Stimulated activated naive B cell treated with anti-CD40 and anti-IgM and Interleukin-4, amounts not matched to agents 10 μg/mL and 1 μg/mL and 100 μg/mL, for 72 hours (primary cell): ENCODE measurements around the gene LRP5.

ENCODE experiments used
- ATAC-seq, 2 donors: fragments of 150-1000 bp; cut with Tn5 transposase; replicated peaks; 2 replicates each; pipeline ENCODE4 v1.10.0; 2021; ENCODE audit warnings: moderate library complexity in 1 of 2
- DNase-seq: peaks from one replicate; pipeline ENCODE4 v3.0.0; 2021
- H3K27ac Mint-ChIP-seq: one replicate; pipeline ENCODE4 v1.8.0; 2022; ENCODE audit warnings: mild to moderate bottlenecking, mixed read lengths
- H3K27me3 Mint-ChIP-seq, 2 donors: one replicate each; pipeline ENCODE4 v1.8.0; 2022; ENCODE audit warnings: mixed read lengths in 2 of 2
- H3K36me3 Mint-ChIP-seq, 2 donors: one replicate each; pipeline ENCODE4 v1.8.0; 2022; ENCODE audit warnings: mixed read lengths in 2 of 2, mild to moderate bottlenecking in 1 of 2
- H3K4me1 Mint-ChIP-seq, 2 donors: one replicate each; pipeline ENCODE4 v1.8.0; 2022; ENCODE audit warnings: mixed read lengths in 2 of 2, mild to moderate bottlenecking in 1 of 2
- H3K4me3 Mint-ChIP-seq, 2 donors: one replicate each; pipeline ENCODE4 v1.8.0; 2022; ENCODE audit warnings: mild to moderate bottlenecking in 2 of 2, mixed read lengths in 2 of 2, moderate library complexity in 1 of 2
- H3K9me3 Mint-ChIP-seq, 2 donors: one replicate each; pipeline ENCODE4 v1.8.0; 2022; ENCODE audit warnings: mixed read lengths in 2 of 2, mild to moderate bottlenecking in 1 of 2

Gene LRP5

DNA sequence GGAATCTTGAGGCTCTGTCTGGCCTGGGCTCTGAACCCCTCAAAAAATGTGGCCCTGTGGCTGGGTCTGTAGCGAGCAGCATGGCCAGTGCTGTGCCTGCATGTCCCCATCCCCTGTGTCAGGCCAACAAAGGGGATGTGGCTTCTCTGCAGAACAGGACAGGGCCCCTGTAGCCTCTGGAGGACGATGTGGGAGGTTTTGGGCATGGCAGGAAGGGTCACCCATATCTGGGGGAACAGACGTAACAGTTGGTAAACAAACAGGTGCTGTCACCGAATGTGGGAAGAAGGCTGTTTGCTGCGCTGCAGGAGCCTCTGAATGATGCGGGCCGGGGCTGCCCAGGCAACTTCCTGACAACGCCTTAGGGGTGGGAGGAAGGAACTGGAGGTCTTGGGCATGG lies 35.0 kb downstream of the LRP5 start:
- peaks cover 2 to 4% of the 10 kb centered on the region in 2 donors for H3K36me3 Mint-ChIP-seq
- ATAC-seq = no peak
- H3K4me1 Mint-ChIP-seq = peaks cover 15 to 20% of the 10 kb centered on the region in 2 donors
- peak overlapping the region; percentile 20 for H3K27ac Mint-ChIP-seq
- no peak for DNase-seq
- no peak overlapping the region for H3K4me3 Mint-ChIP-seq
- no peaks in the 10 kb centered on the region for H3K27me3 Mint-ChIP-seq
- H3K9me3 Mint-ChIP-seq = peaks cover 0 to 3% of the 10 kb centered on the region in 2 donors

DNA sequence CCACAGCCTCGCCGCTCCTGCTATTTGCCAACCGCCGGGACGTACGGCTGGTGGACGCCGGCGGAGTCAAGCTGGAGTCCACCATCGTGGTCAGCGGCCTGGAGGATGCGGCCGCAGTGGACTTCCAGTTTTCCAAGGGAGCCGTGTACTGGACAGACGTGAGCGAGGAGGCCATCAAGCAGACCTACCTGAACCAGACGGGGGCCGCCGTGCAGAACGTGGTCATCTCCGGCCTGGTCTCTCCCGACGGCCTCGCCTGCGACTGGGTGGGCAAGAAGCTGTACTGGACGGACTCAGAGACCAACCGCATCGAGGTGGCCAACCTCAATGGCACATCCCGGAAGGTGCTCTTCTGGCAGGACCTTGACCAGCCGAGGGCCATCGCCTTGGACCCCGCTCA lies 35.5 kb downstream of the LRP5 start:
- H3K27me3 Mint-ChIP-seq = no peaks in the 10 kb centered on the region
- ATAC-seq (no peak), DNase-seq (no peak)
- peaks cover 15 to 20% of the 10 kb centered on the region in 2 donors for H3K4me1 Mint-ChIP-seq
- H3K27ac Mint-ChIP-seq = peak overlapping the region; percentile 14
- H3K36me3 Mint-ChIP-seq = peaks cover 2 to 4% of the 10 kb centered on the region in 2 donors
- H3K9me3 Mint-ChIP-seq = peaks cover 0 to 3% of the 10 kb centered on the region in 2 donors
- H3K4me3 Mint-ChIP-seq = no peak overlapping the region

DNA sequence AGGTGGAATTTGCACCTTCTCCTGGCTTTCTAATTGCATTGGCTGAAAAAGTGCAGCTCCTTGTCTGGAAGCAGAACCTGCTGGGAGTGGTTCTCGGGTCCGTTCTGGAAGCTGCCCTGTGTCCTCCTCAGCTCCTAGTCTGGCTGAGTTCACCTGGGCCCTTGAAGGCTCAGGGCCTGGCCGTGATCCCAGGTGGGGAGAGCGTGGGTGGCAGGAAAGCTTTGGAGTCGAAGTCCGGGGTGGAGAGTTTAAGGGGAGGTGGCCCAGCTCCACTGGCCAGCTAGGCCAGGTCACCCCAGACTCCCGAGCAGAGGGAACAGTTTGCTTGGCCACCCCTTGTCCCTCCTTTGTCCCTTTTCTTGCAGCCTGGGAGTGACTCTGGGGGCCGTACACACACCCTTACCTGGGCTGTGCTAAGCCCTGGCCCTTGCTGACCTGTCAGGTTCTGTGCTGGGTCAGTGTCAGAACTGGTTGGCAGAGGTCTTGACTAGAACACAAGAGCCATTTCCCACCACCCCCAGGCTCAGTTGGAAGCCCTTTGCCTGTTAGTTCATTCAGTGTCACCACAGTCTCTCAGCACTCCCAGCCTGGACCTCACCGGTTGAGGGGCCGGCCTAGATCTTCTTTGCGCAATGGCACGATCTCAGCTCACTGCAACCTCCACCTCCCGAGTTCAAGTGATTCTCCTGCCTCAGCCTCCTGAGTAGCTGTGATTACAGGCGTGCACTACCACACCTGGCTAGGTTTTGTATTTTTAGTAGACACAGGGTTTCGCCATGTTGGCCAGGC lies 37.3 kb downstream of the LRP5 start:
- DNase-seq (no peak), ATAC-seq (no peak)
- Mint-ChIP-seq H3K4me3 (no peak overlapping the region), H3K36me3 (peaks cover 2 to 4% of the 10 kb centered on the region in 2 donors), H3K27ac (no peak overlapping the region), H3K27me3 (no peaks in the 10 kb centered on the region), H3K9me3 (peaks cover 0 to 3% of the 10 kb centered on the region in 2 donors), H3K4me1 (peaks cover 13 to 16% of the 10 kb centered on the region in 2 donors)

DNA sequence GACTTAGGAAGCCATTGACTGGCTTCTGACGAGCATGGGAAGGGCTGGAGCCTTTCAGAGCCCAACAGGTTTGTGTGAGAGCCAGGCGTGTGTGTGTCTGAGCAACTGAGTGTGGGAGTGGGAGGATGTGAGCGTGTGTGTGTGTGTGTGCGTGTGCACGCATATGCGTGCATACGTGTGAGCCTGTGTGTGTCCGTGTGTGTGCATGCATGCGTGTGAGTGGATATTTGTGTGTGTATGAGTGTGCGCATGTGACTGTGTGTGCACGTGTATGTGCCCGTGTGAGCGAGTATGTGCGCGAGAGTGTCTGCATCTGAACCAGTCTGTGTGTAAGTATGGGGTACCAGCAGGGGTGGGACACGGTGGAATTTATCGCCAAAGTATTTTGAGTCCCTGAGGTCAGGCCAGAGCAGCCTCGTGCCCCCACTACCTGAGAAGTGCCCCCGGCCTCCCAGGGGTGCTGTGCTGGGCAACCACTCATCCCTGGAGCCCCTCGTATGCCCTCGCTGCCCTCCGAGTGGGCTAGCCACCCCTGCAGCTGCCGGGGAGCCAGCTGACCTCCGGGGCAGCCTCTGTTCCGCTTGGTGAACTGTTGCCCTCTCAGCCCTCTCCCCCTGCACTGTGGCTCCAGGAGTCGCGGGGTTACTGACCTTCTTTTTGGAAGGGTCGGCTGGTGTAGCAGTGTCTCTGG lies 38.5 kb downstream of the LRP5 start:
- H3K27ac Mint-ChIP-seq = no peak overlapping the region
- H3K9me3 Mint-ChIP-seq = peaks cover 0 to 3% of the 10 kb centered on the region in 2 donors
- H3K4me3 Mint-ChIP-seq = no peak overlapping the region
- no peak for ATAC-seq
- peaks cover 15 to 16% of the 10 kb centered on the region in 2 donors for H3K4me1 Mint-ChIP-seq
- H3K27me3 Mint-ChIP-seq = no peaks in the 10 kb centered on the region
- no peak for DNase-seq
- H3K36me3 Mint-ChIP-seq = peaks cover 2 to 3% of the 10 kb centered on the region in 2 donors

DNA sequence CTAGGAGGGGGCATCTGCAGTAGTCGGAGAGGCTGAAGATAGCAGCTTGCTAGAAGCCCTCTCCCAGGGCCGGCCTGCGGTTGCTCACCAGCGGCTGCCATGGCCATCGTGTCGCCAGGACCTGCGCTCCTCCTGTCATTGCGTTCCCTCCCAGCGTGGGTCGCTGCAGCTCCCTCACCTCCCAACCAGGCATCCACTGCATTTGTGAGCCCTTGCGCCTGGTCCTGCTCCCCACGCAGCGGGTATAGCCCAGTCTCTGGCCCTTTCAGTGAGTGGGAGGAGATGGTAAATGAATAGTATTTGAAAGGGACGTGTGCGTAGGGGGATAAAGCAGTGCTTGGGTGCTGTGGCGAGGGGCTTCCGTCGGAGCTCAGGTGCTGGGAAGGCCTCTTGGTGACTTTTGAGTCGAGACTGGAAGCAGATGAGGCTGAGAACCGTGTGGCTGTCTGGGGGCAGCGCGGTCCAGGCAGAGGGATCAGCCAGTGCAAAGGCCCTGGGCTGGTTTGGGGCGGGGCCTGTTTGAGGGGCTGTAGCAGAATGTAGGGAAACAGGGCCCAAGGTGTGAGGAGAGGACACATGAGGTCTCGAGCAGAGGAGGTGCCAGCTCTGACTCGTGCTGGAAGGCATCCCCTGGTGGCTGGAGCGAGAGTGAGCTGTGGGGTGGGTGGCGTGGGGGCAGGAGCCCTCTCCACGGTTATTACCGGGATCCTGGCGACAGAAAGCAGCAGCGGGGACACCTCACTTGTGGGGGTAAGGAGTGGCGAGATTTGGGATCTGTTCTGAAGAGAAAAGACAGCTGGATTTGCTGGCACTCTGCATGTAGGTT lies 39.3 kb downstream of the LRP5 start:
- no peak for ATAC-seq
- H3K9me3 Mint-ChIP-seq = no peaks in the 10 kb centered on the region
- peak overlapping the region; percentile 57 for H3K27ac Mint-ChIP-seq
- no peak overlapping the region for H3K4me3 Mint-ChIP-seq
- peaks cover 9 to 11% of the 10 kb centered on the region in 2 donors for H3K4me1 Mint-ChIP-seq
- no peaks in the 10 kb centered on the region for H3K36me3 Mint-ChIP-seq
- no peaks in the 10 kb centered on the region for H3K27me3 Mint-ChIP-seq
- no peak for DNase-seq

GRCh38 chr11:68352591-68352990 lies 40.2 kb downstream of the LRP5 start:
- no peak overlapping the region for H3K27ac Mint-ChIP-seq

GRCh38 chr11:68353118-68353517 lies 40.7 kb downstream of the LRP5 start:
- Mint-ChIP-seq H3K4me1 (peaks cover 0 to 2% of the 10 kb centered on the region in 2 donors), H3K36me3 (no peaks in the 10 kb centered on the region), H3K9me3 (no peaks in the 10 kb centered on the region), H3K4me3 (no peak overlapping the region), H3K27me3 (no peaks in the 10 kb centered on the region), H3K27ac (no peak overlapping the region)
- DNase-seq (no peak), ATAC-seq (no peak)

More at GRCh38 chr11:68352591-68352990, 40.2 kb downstream of the LRP5 start:
- DNase-seq (no peak), ATAC-seq (no peak)
- Mint-ChIP-seq H3K9me3 (no peaks in the 10 kb centered on the region), H3K27me3 (no peaks in the 10 kb centered on the region), H3K36me3 (no peaks in the 10 kb centered on the region), H3K4me1 (peaks cover 0 to 2% of the 10 kb centered on the region in 2 donors), H3K4me3 (no peak overlapping the region)

DNA sequence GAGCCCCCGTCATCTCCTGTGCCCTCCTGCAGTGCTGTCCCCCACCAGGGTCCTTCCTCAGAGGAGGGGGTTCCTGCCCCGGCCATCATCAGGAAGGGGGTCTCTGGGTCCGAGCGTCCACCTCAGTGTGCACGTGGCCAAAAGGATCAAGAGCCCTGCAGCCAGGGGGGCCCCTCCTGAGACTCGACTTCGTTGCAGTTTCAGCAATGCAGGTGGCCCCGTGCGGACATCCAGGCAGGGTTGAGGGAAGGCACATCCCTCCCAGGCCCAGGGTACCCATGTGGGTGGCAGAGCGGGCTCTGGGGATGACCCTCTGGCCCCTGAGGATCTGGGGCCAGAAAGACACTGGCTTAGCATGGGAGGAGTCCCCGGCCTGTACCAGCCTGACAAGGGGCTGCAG lies 41.3 kb downstream of the LRP5 start:
- no peak overlapping the region for H3K27ac Mint-ChIP-seq
- H3K9me3 Mint-ChIP-seq = no peaks in the 10 kb centered on the region
- H3K36me3 Mint-ChIP-seq = no peaks in the 10 kb centered on the region
- peaks cover 0 to 2% of the 10 kb centered on the region in 2 donors for H3K4me1 Mint-ChIP-seq
- no peak overlapping the region for H3K4me3 Mint-ChIP-seq
- ATAC-seq (no peak), DNase-seq (no peak)
- H3K27me3 Mint-ChIP-seq = no peaks in the 10 kb centered on the region

DNA sequence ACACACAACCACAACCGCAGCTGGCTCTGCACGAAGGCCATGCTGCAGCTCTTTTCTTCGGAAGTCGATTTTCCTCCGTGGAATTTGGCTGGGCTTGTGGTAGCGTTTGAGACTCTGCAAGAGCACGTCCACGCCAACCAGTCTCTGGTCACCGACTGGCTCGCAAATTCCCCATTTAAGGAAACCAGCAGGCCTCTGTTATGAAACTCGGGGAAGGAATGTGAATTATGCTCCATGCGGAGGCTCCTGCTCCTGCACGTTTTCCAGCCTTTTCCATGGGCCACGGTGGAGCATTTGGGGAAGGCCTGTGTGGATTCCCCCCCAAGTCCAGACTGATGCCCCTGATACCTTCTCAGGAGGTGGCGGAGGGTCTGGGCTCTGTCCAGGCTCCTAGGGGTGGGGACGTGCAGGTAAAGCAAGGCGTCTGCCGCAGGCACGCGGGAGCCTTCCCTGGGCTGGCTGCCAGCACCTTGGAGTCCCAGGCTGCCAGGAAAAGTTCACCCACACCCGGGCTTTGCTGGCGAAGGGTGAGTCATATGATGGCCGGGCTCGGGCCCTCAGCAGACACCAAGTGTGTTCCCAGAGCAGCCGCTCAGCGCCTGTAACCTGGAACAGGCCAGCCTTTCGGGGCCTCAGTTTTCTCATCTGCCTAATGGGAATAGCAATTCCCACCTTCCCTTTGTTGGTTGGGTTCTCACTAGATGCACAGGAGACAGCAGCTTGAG lies 41.9 kb downstream of the LRP5 start:
- H3K4me1 Mint-ChIP-seq = peaks cover 0 to 2% of the 10 kb centered on the region in 2 donors
- H3K27ac Mint-ChIP-seq = no peak overlapping the region
- no peak for ATAC-seq
- H3K36me3 Mint-ChIP-seq = peaks cover 0 to 2% of the 10 kb centered on the region in 2 donors
- DNase-seq = no peak
- H3K4me3 Mint-ChIP-seq = no peak overlapping the region
- no peaks in the 10 kb centered on the region for H3K27me3 Mint-ChIP-seq
- no peaks in the 10 kb centered on the region for H3K9me3 Mint-ChIP-seq

- Mint-ChIP-seq H3K27ac (no peak overlapping the region), H3K4me3 (no peak overlapping the region), H3K36me3 (peaks cover 0 to 3% of the 10 kb centered on the region in 2 donors), H3K9me3 (no peaks in the 10 kb centered on the region), H3K4me1 (peaks cover 0 to 2% of the 10 kb centered on the region in 2 donors), H3K27me3 (no peaks in the 10 kb centered on the region)
- DNase-seq (no peak), ATAC-seq (no peak)
Observed at GRCh38 chr11:68355471-68355870, 43.1 kb downstream of the LRP5 start.

GRCh38 chr11:68357568-68357967 lies 45.2 kb downstream of the LRP5 start:
- peaks cover 0 to 2% of the 10 kb centered on the region in 2 donors for H3K4me1 Mint-ChIP-seq
- no peak overlapping the region for H3K27ac Mint-ChIP-seq
- peaks cover 0 to 2% of the 10 kb centered on the region in 2 donors for H3K9me3 Mint-ChIP-seq
- ATAC-seq = no peak
- H3K4me3 Mint-ChIP-seq = no peak overlapping the region
- H3K27me3 Mint-ChIP-seq = no peaks in the 10 kb centered on the region
- no peak for DNase-seq
- peaks cover 4 to 7% of the 10 kb centered on the region in 2 donors for H3K36me3 Mint-ChIP-seq

- Mint-ChIP-seq H3K27me3 (no peaks in the 10 kb centered on the region), H3K4me3 (no peak overlapping the region), H3K4me1 (peaks cover 0 to 2% of the 10 kb centered on the region in 2 donors), H3K9me3 (peaks cover 0 to 2% of the 10 kb centered on the region in 2 donors), H3K36me3 (peaks cover 4 to 7% of the 10 kb centered on the region in 2 donors), H3K27ac (no peak overlapping the region)
- no peak for DNase-seq
- no peak for ATAC-seq
Observed at GRCh38 chr11:68358416-68358815, 46.0 kb downstream of the LRP5 start.

GRCh38 chr11:68361702-68362101 lies 49.3 kb downstream of the LRP5 start:
- Mint-ChIP-seq H3K36me3 (peaks cover 4 to 7% of the 10 kb centered on the region in 2 donors), H3K27ac (no peak overlapping the region), H3K4me3 (no peak overlapping the region), H3K27me3 (no peaks in the 10 kb centered on the region), H3K9me3 (peaks cover 0 to 2% of the 10 kb centered on the region in 2 donors), H3K4me1 (peaks cover 3 to 11% of the 10 kb centered on the region in 2 donors)
- DNase-seq = no peak
- no peak for ATAC-seq
